Mesendoderm (in vitro differentiated cells): ENCODE results near the gene PKHD1.

ENCODE experiments used
- DNase-seq: peaks from one replicate; pipeline ENCODE4 v3.0.0; 2013
- H2AK5ac ChIP-seq: 2 replicates; pipeline ENCODE4 v1.6.1; 2013; ENCODE audit warnings: low read length, inconsistent platforms
- H2BK120ac ChIP-seq: 2 replicates; pipeline ENCODE4 v1.6.1; 2013; ENCODE audit warnings: low read depth, mild to moderate bottlenecking, low read length, moderate library complexity, mixed read lengths
- H2BK15ac ChIP-seq: replicated peaks from 2 replicates; pipeline ENCODE4 v1.6.1; 2013; ENCODE audit warnings: low read depth, mild to moderate bottlenecking, moderate library complexity
- H2BK5ac ChIP-seq: 2 replicates; pipeline ENCODE4 v1.6.1; 2013; ENCODE audit warnings: low read length, inconsistent platforms
- H3K18ac ChIP-seq: 2 replicates; pipeline ENCODE4 v1.6.1; 2013; ENCODE audit warnings: mild to moderate bottlenecking, low read length, mixed read lengths
- H3K23ac ChIP-seq: one replicate; pipeline ENCODE4 v1.6.1; 2013; ENCODE audit warnings: low read length
- H3K27ac ChIP-seq: 2 replicates; pipeline ENCODE4 v1.5.1; 2013; ENCODE audit warnings: low read depth, mild to moderate bottlenecking, inconsistent platforms, low read length, moderate library complexity
- H3K27me3 ChIP-seq: 2 replicates; pipeline ENCODE4 v1.6.1; 2013; ENCODE audit warnings: low read length, control low read depth, mild to moderate bottlenecking, inconsistent platforms; ENCODE audit not compliant: insufficient read depth, poor library complexity
- H3K36me3 ChIP-seq: 2 replicates; pipeline ENCODE4 v1.6.1; 2013; ENCODE audit warnings: low read length, inconsistent platforms; ENCODE audit not compliant: control insufficient read depth, insufficient read depth
- H3K4ac ChIP-seq: one replicate; pipeline ENCODE4 v1.6.1; 2013; ENCODE audit warnings: low read depth, mild to moderate bottlenecking, low read length, moderate library complexity
- H3K4me1 ChIP-seq: 2 replicates; pipeline ENCODE4 v1.6.1; 2013; ENCODE audit warnings: low read depth, low read length, inconsistent platforms; ENCODE audit not compliant: control insufficient read depth
- H3K4me2 ChIP-seq: 2 replicates; pipeline ENCODE4 v1.6.1; 2013; ENCODE audit warnings: low read length
- H3K4me3 ChIP-seq: 2 replicates; pipeline ENCODE4 v1.5.1; 2013; ENCODE audit warnings: mild to moderate bottlenecking, low read length
- H3K56ac ChIP-seq: one replicate; pipeline ENCODE4 v1.6.1; 2013; ENCODE audit warnings: low read length
- H3K79me1 ChIP-seq: 2 replicates; pipeline ENCODE4 v1.6.1; 2013; ENCODE audit warnings: low read length, inconsistent platforms
- H3K79me2 ChIP-seq: 2 replicates; pipeline ENCODE4 v1.6.1; 2013; ENCODE audit warnings: mild to moderate bottlenecking, low read length; ENCODE audit not compliant: control insufficient read depth, insufficient read depth
- H3K9ac ChIP-seq: 2 replicates; pipeline ENCODE4 v1.6.1; 2013; ENCODE audit warnings: low read length, inconsistent platforms
- H4K5ac ChIP-seq: one replicate; pipeline ENCODE4 v1.6.1; 2013; ENCODE audit warnings: low read length
- H4K8ac ChIP-seq: one replicate; pipeline ENCODE4 v1.6.1; 2013; ENCODE audit warnings: low read depth, mild to moderate bottlenecking, control low read depth, low read length, moderate library complexity
- WGBS: extraction: QIAGEN DNeasy Blood & Tissue Kit; methylation state at CpG from one replicate; pipeline ENCODE4 v1.1.7; 2013; ENCODE audit warnings: low lambda C conversion rate, missing lambda C conversion rate; ENCODE audit not compliant: insufficient coverage; ENCODE audit errors: extremely low coverage; 5-methylcytosine and 5-hydroxymethylcytosine counted together

Gene PKHD1

DNA sequence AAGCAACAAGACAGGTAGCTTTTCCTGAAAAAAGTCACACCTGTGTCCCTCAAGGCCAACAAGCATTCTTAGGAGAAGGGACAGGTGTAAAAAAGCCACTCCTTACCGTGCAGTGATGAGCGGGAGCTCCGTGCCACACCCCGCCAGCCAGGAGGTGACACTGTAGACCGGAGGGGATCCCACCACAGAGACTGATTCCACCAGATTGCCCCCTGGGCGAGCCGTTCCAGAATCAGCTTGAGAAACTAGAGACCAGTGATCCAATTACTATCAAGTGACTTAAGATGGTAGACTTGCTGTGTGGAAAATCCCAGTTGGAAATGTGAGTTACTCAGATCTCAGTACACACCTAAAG is 37.4 kb downstream of the PKHD1 start:
- Histone ChIP-seq H2BK120ac (no peak overlapping the region), H4K8ac (no peak overlapping the region), H3K27ac (no peak overlapping the region), H3K4me3 (no peak overlapping the region), H2BK5ac (no peak overlapping the region), H4K5ac (no peak overlapping the region), H3K4me2 (no peak overlapping the region), H3K79me1 (no peaks in the 10 kb centered on the region), H3K9ac (no peak overlapping the region), H3K4ac (no peak overlapping the region), H3K23ac (no peak overlapping the region), H3K4me1 (no peaks in the 10 kb centered on the region), H2BK15ac (no peak overlapping the region), H3K56ac (no peak overlapping the region), H2AK5ac (no peak overlapping the region), H3K18ac (no peak overlapping the region), H3K79me2 (no peaks in the 10 kb centered on the region), H3K27me3 (no peaks in the 10 kb centered on the region), H3K36me3 (no peaks in the 10 kb centered on the region)
- WGBS: no CpG with 5 or more reads among the region's 7 CpGs
- DNase-seq: no peak

DNA sequence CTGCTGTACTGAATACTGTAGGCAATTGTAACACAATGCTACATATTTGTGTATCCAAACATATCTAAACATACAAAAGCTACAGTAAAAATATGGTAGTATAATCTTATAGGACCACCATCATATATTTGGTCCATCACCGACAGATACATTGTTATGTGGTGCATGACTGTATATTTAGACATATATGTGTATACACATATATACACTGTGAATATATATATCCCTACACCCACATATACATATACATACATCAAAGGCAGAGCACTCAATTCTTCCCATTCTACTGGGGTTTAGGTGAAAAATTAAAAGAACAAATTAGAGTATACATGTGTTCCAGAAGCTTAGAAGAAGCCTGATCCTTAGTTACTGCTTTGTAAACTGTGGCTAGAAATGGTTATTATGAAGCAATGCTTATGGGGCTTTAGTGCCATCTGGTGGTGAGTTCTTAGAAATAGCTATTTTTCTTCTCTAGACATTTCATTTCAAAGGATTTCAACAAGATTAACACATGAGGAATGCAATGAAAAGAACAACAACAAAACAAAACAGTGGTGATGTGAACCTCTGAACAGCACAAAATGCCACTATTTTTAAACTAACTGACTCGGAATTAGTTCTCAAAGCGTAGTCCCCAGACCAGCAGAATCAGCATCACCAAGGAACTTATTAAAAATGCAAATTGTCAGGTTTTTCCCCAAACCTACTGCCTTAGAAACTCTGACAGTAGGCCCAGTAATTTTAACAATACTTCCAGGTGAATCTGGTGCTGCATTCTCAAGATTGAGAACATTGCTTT is 38.0 kb downstream of the PKHD1 start:
- no peak overlapping the region for H3K4me2 ChIP-seq

DNA sequence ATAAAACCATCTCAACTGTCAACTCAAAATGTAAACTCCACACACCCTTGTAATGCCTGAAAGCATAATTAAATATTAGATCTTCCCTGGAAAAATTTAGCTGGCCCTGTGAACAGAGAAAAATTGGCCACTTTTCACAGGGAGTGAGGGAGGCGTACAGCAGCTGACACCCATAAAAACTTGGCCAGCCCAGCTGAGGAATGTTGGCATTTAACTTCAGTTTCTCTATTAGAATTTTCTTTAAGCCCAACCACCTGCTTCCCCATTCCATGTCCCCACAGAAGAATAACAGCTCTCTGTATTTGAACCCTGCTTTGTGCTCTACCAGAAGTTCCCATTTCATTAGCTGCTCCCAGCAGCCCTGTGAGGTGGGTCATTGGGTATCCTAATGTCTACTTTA is 41.0 kb downstream of the PKHD1 start:
- no peak overlapping the region for H3K9ac ChIP-seq
- no CpG with 5 or more reads among the region's 1 CpG for WGBS

More for the DNA sequence above, 38.0 kb downstream of the PKHD1 start:
- Histone ChIP-seq H3K79me1 (no peaks in the 10 kb centered on the region), H4K5ac (no peak overlapping the region), H3K9ac (no peak overlapping the region), H3K23ac (no peak overlapping the region), H3K18ac (no peak overlapping the region), H2BK15ac (no peak overlapping the region), H2AK5ac (no peak overlapping the region), H3K36me3 (no peaks in the 10 kb centered on the region), H3K27ac (no peak overlapping the region), H2BK120ac (no peak overlapping the region), H3K4me1 (no peaks in the 10 kb centered on the region), H3K4ac (no peak overlapping the region), H2BK5ac (no peak overlapping the region), H3K79me2 (no peaks in the 10 kb centered on the region), H3K4me3 (no peak overlapping the region), H4K8ac (no peak overlapping the region), H3K56ac (no peak overlapping the region), H3K27me3 (no peaks in the 10 kb centered on the region)
- peak; percentile 54 for DNase-seq
- no CpG with 5 or more reads among the region's 3 CpGs for WGBS

DNA sequence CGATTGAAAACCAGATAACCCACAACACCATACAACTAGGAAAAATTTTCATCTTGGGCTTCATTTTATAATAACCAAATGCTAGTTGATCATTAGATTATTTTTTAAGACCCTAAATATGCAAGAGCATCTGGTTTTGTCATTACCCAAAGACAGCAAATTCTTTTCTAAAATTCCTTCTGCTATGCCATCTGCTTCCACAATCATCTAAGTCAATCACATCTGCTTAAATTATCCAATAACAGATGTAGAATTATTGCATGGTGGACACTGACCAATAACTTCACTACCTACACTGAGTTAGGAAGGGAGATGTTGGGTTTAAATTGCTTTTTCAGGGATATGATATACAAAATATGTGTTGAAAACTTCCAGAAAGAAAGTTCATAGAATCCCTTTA is 41.9 kb downstream of the PKHD1 start:
- H2BK15ac ChIP-seq: no peak overlapping the region
- H3K36me3 ChIP-seq: no peaks in the 10 kb centered on the region
- WGBS: no CpG with 5 or more reads among the region's 1 CpG
- H4K8ac ChIP-seq: no peak overlapping the region
- H3K9ac ChIP-seq: no peak overlapping the region
- no peak for DNase-seq
- no peak overlapping the region for H3K56ac ChIP-seq
- no peak overlapping the region for H3K23ac ChIP-seq
- no peaks in the 10 kb centered on the region for H3K79me1 ChIP-seq
- no peak overlapping the region for H3K27ac ChIP-seq
- no peak overlapping the region for H2BK120ac ChIP-seq
- H3K79me2 ChIP-seq: no peaks in the 10 kb centered on the region
- H4K5ac ChIP-seq: no peak overlapping the region
- no peak overlapping the region for H2AK5ac ChIP-seq
- H3K27me3 ChIP-seq: no peaks in the 10 kb centered on the region
- H3K18ac ChIP-seq: no peak overlapping the region
- no peak overlapping the region for H3K4me2 ChIP-seq
- H2BK5ac ChIP-seq: no peak overlapping the region
- H3K4me1 ChIP-seq: no peaks in the 10 kb centered on the region
- no peak overlapping the region for H3K4me3 ChIP-seq
- no peak overlapping the region for H3K4ac ChIP-seq

More for the DNA sequence above, 41.0 kb downstream of the PKHD1 start:
- no peaks in the 10 kb centered on the region for H3K79me2 ChIP-seq
- H3K79me1 ChIP-seq: no peaks in the 10 kb centered on the region
- H3K4me2 ChIP-seq: no peak overlapping the region
- H2BK15ac ChIP-seq: no peak overlapping the region
- H4K8ac ChIP-seq: no peak overlapping the region
- H3K4me3 ChIP-seq: no peak overlapping the region
- no peak overlapping the region for H3K23ac ChIP-seq
- H3K27me3 ChIP-seq: no peaks in the 10 kb centered on the region
- no peak overlapping the region for H3K56ac ChIP-seq
- H3K4ac ChIP-seq: no peak overlapping the region
- no peak overlapping the region for H2BK120ac ChIP-seq
- no peak overlapping the region for H2AK5ac ChIP-seq
- no peak overlapping the region for H4K5ac ChIP-seq
- H2BK5ac ChIP-seq: no peak overlapping the region
- no peaks in the 10 kb centered on the region for H3K4me1 ChIP-seq
- H3K27ac ChIP-seq: no peak overlapping the region
- no peak for DNase-seq
- H3K18ac ChIP-seq: no peak overlapping the region
- H3K36me3 ChIP-seq: no peaks in the 10 kb centered on the region

DNA sequence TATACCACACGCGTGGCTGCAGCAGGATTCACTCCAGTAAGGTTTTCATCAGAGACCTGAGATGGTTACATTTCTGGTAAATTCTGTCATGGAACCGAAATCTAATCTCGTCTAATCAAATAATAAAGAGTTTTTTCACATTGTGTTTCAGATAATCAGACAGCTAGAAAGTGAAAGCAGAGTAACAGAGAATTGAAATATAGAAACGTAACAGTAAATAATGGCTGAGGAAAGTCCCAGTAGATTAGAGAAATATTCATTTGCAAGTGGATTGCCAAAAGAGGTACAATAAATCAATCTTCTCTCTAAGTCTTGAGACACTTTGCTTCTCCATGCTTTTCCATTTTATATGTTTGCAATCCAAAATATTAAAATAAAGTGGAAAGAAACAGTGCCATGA is 42.4 kb downstream of the PKHD1 start:
- no CpG with 5 or more reads among the region's 5 CpGs for WGBS
- no peak overlapping the region for H3K56ac ChIP-seq
- H2BK120ac ChIP-seq: no peak overlapping the region
- no peaks in the 10 kb centered on the region for H3K4me1 ChIP-seq
- H3K4me2 ChIP-seq: no peak overlapping the region
- H4K5ac ChIP-seq: no peak overlapping the region
- no peaks in the 10 kb centered on the region for H3K27me3 ChIP-seq
- no peak overlapping the region for H3K4me3 ChIP-seq
- H4K8ac ChIP-seq: no peak overlapping the region
- no peak overlapping the region for H3K27ac ChIP-seq
- DNase-seq: no peak
- no peak overlapping the region for H3K23ac ChIP-seq
- no peak overlapping the region for H3K9ac ChIP-seq
- H3K79me2 ChIP-seq: no peaks in the 10 kb centered on the region
- H3K79me1 ChIP-seq: no peaks in the 10 kb centered on the region
- H3K18ac ChIP-seq: no peak overlapping the region
- no peak overlapping the region for H2BK15ac ChIP-seq
- H3K36me3 ChIP-seq: no peaks in the 10 kb centered on the region
- H2AK5ac ChIP-seq: no peak overlapping the region
- H2BK5ac ChIP-seq: no peak overlapping the region
- H3K4ac ChIP-seq: no peak overlapping the region
